Astrocyte (in vitro differentiated cells and primary cell): ENCODE results near the gene ATP2C2. TPM values are rescaled to one million over a fixed set of nuclear protein-coding genes. Genes with fewer than 3 reads are reported as not detected.

ENCODE experiments used
- DNase-seq: peaks from one replicate; pipeline ENCODE4 v3.0.0-alpha.2; 2010; ENCODE audit warnings: low read depth
- FAIRE-seq: peaks from 2 replicates; lab custom pipeline; 2011; peaks lifted over from hg19 to GRCh38; lab: Jason Lieb, UNC
- H2AFZ ChIP-seq: 2 replicates; pipeline ENCODE4 v1.6.0; 2012; ENCODE audit warnings: low read depth, low read length, inconsistent platforms
- H3K27ac ChIP-seq: 2 replicates; pipeline ENCODE4 v1.5.1; 2011; ENCODE audit warnings: low read depth, low read length, inconsistent platforms
- H3K27me3 ChIP-seq: 2 replicates; pipeline ENCODE4 v1.6.0; 2011; ENCODE audit warnings: low read length, inconsistent platforms; ENCODE audit not compliant: insufficient read depth
- H3K36me3 ChIP-seq: 2 replicates; pipeline ENCODE4 v1.5.1; 2011; ENCODE audit warnings: low read length, inconsistent platforms; ENCODE audit not compliant: insufficient read depth
- H3K4me1 ChIP-seq: 2 replicates; pipeline ENCODE4 v1.5.1; 2011; ENCODE audit warnings: low read length, inconsistent platforms; ENCODE audit not compliant: insufficient read depth
- H3K4me2 ChIP-seq: 2 replicates; pipeline ENCODE4 v1.6.0; 2012; ENCODE audit warnings: low read length, inconsistent platforms
- H3K4me3 ChIP-seq: 2 replicates; pipeline ENCODE4 v1.5.1; 2011; ENCODE audit warnings: low read depth, mild to moderate bottlenecking, low read length, inconsistent platforms; ENCODE audit not compliant: insufficient read depth
- H3K79me2 ChIP-seq: 2 replicates; pipeline ENCODE4 v1.6.0; 2012; ENCODE audit warnings: mild to moderate bottlenecking, low read length, inconsistent platforms; ENCODE audit not compliant: insufficient read depth
- H3K9ac ChIP-seq: 2 replicates; pipeline ENCODE4 v1.6.0; 2012; ENCODE audit warnings: mild to moderate bottlenecking, low read length, inconsistent platforms
- H3K9me3 ChIP-seq: 2 replicates; pipeline ENCODE4 v1.5.1; 2012; ENCODE audit warnings: low read depth, mild to moderate bottlenecking, low read length, inconsistent platforms; ENCODE audit not compliant: insufficient read depth
- H4K20me1 ChIP-seq: 2 replicates; pipeline ENCODE4 v1.6.0; 2012; ENCODE audit warnings: low read length, inconsistent platforms; ENCODE audit not compliant: insufficient read depth
- H3K27ac Mint-ChIP-seq: one replicate; pipeline ENCODE4 v1.8.0; 2021; ENCODE audit warnings: mild to moderate bottlenecking, mixed read lengths; ENCODE audit not compliant: unreplicated experiment
- H3K27me3 Mint-ChIP-seq: one replicate; pipeline ENCODE4 v1.8.0; 2021; ENCODE audit warnings: low read depth, mixed read lengths; ENCODE audit not compliant: unreplicated experiment
- H3K36me3 Mint-ChIP-seq: one replicate; pipeline ENCODE4 v1.8.0; 2021; ENCODE audit warnings: low read depth, mixed read lengths; ENCODE audit not compliant: unreplicated experiment
- H3K4me1 Mint-ChIP-seq: one replicate; pipeline ENCODE4 v1.8.0; 2021; ENCODE audit warnings: low read depth, mixed read lengths; ENCODE audit not compliant: unreplicated experiment
- H3K4me3 Mint-ChIP-seq: one replicate; pipeline ENCODE4 v1.8.0; 2021; ENCODE audit warnings: mild to moderate bottlenecking, moderate library complexity, mixed read lengths; ENCODE audit not compliant: unreplicated experiment
- H3K9me3 Mint-ChIP-seq: one replicate; pipeline ENCODE4 v1.8.0; 2021; ENCODE audit warnings: mild to moderate bottlenecking, mixed read lengths; ENCODE audit not compliant: unreplicated experiment
- CTCF ChIP-seq: IDR thresholded peaks from 2 replicates; pipeline ENCODE4 v1.5.1; 2011; ENCODE audit warnings: low read depth, mild to moderate bottlenecking, inconsistent platforms, low read length, moderate library complexity; ENCODE audit not compliant: insufficient read depth
- EZH2 ChIP-seq: IDR thresholded peaks from 2 replicates; pipeline ENCODE4 v1.6.1; 2012; ENCODE audit warnings: mild to moderate bottlenecking, low read length, inconsistent platforms; ENCODE audit not compliant: insufficient read depth
- total RNA-seq: library from RNA; stranded (reverse); gene quantifications from 2 replicates; pipeline ENCODE4 v1.2.1, GENCODE V29; 2021

Gene ATP2C2
- total RNA-seq, 1 donor from 2014 or later = 0.41 TPM

GRCh38 chr16:84379709-84380362, 11.5 kb downstream of the ATP2C2 start:
- DNase-seq (no peak), FAIRE-seq (no peak)
- Histone ChIP-seq H3K9ac (no peak overlapping the region), H3K27ac (no peak overlapping the region), H3K36me3 (no peaks in the 10 kb centered on the region), H3K9me3 (no peaks in the 10 kb centered on the region), H3K79me2 (no peaks in the 10 kb centered on the region), H2AFZ (no peak overlapping the region), H3K4me1 (no peaks in the 10 kb centered on the region), H3K27me3 (peaks cover 14% of the 10 kb centered on the region), H3K4me3 (no peak overlapping the region), H4K20me1 (no peaks in the 10 kb centered on the region), H3K4me2 (no peak overlapping the region)
- peaks cover 28% of the 10 kb centered on the region for H3K27me3 Mint-ChIP-seq
- no peak overlapping the region for H3K27ac Mint-ChIP-seq
- H3K9me3 Mint-ChIP-seq = peaks cover 7% of the 10 kb centered on the region
- H3K4me1 Mint-ChIP-seq = peaks cover 1% of the 10 kb centered on the region
- H3K36me3 Mint-ChIP-seq = no peaks in the 10 kb centered on the region
- no peak for TF ChIP-seq CTCF
- TF ChIP-seq EZH2 = no peak
- no peak overlapping the region for H3K4me3 Mint-ChIP-seq

GRCh38 chr16:84380405-84380804, 12.1 kb downstream of the ATP2C2 start:
- H3K27me3 ChIP-seq = peaks cover 12% of the 10 kb centered on the region
- H3K27ac Mint-ChIP-seq = no peak overlapping the region
- peaks cover 1% of the 10 kb centered on the region for H3K4me1 Mint-ChIP-seq
- peaks cover 28% of the 10 kb centered on the region for H3K27me3 Mint-ChIP-seq
- H3K4me2 ChIP-seq = no peak overlapping the region
- TF ChIP-seq CTCF = no peak
- H3K9me3 ChIP-seq = no peaks in the 10 kb centered on the region
- H2AFZ ChIP-seq = no peak overlapping the region
- no peak overlapping the region for H3K4me3 ChIP-seq
- no peaks in the 10 kb centered on the region for H3K36me3 Mint-ChIP-seq
- no peak overlapping the region for H3K27ac ChIP-seq
- no peak for FAIRE-seq
- peaks cover 10% of the 10 kb centered on the region for H3K9me3 Mint-ChIP-seq
- no peaks in the 10 kb centered on the region for H3K36me3 ChIP-seq
- no peaks in the 10 kb centered on the region for H3K4me1 ChIP-seq
- DNase-seq = no peak
- no peaks in the 10 kb centered on the region for H3K79me2 ChIP-seq
- no peak overlapping the region for H3K4me3 Mint-ChIP-seq
- H3K9ac ChIP-seq = no peak overlapping the region
- no peaks in the 10 kb centered on the region for H4K20me1 ChIP-seq

GRCh38 chr16:84382396-84382795, 14.1 kb downstream of the ATP2C2 start:
- no peaks in the 10 kb centered on the region for H3K36me3 ChIP-seq
- no peak overlapping the region for H3K4me3 ChIP-seq
- no peak overlapping the region for H3K27ac Mint-ChIP-seq
- peaks cover 22% of the 10 kb centered on the region for H3K9me3 Mint-ChIP-seq
- no peak for TF ChIP-seq CTCF
- TF ChIP-seq EZH2 = no peak
- H4K20me1 ChIP-seq = no peaks in the 10 kb centered on the region
- H3K27ac ChIP-seq = no peak overlapping the region
- H3K9me3 ChIP-seq = no peaks in the 10 kb centered on the region
- DNase-seq = no peak
- H3K4me2 ChIP-seq = no peak overlapping the region
- FAIRE-seq = no peak
- peaks cover 17% of the 10 kb centered on the region for H3K27me3 Mint-ChIP-seq
- peaks cover 1% of the 10 kb centered on the region for H3K4me1 Mint-ChIP-seq
- no peaks in the 10 kb centered on the region for H3K4me1 ChIP-seq
- no peaks in the 10 kb centered on the region for H3K36me3 Mint-ChIP-seq
- H3K27me3 ChIP-seq = no peaks in the 10 kb centered on the region
- H3K79me2 ChIP-seq = no peaks in the 10 kb centered on the region
- H2AFZ ChIP-seq = no peak overlapping the region
- no peak overlapping the region for H3K4me3 Mint-ChIP-seq
- H3K9ac ChIP-seq = no peak overlapping the region
